GM18858 (cell line): ENCODE data around the gene ABCG8.
"Not testable (repeated sequence)": the region's sequence is repeated elsewhere in the genome, so short reads cannot be mapped to it uniquely, and the experiment has no call there.

Experiments
- ATAC-seq: cut with Tn5 transposase; IDR thresholded peaks from one replicate; pipeline ENCODE4 v1.9.1; 2021; ENCODE audit not compliant: unreplicated experiment

Gene ABCG8

GRCh38 chr2:43906448-43907109 lies 67.8 kb downstream of the ABCG8 start:
- ATAC-seq: no peak

- not testable (repeated sequence) for ATAC-seq
Measured at GRCh38 chr2:43911136-43911790, 72.5 kb downstream of the ABCG8 start.

- no peak for ATAC-seq
Measured at GRCh38 chr2:43924463-43924862, 85.7 kb downstream of the ABCG8 start.

GRCh38 chr2:43925431-43925830 lies 86.7 kb downstream of the ABCG8 start:
- no peak for ATAC-seq

GRCh38 chr2:43927442-43927841 lies 88.7 kb downstream of the ABCG8 start:
- ATAC-seq: no peak

- no peak for ATAC-seq
Measured at GRCh38 chr2:43931293-43931692, 92.5 kb downstream of the ABCG8 start.
